HepG2 (cell line): ENCODE data around the gene ADAM15. TPM values are rescaled to one million over a fixed set of nuclear protein-coding genes. Genes with fewer than 3 reads are reported as not detected.

Experiments used
- AGO2 ChIP-seq: fragments of 200-400 bp; formaldehyde crosslinking; optimal IDR thresholded peaks from 2 replicates; pipeline ENCODE3; 2017; ENCODE audit warnings: mild to moderate bottlenecking, low read depth, low read length, moderate library complexity
- CHD4 ChIP-seq: fragments of 200-600 bp; sonication (generic); IDR thresholded peaks from 2 replicates; pipeline ENCODE4 v1.7.0; 2017; ENCODE audit warnings: mild to moderate bottlenecking, low read length, borderline replicate concordance
- FOXO4 ChIP-seq: sonication (generic); formaldehyde crosslinking; conservative IDR thresholded peaks from 2 replicates; pipeline ENCODE4 v1.8.1; 2023; ENCODE audit warnings: missing genetic modification reagents
- HMGXB4 ChIP-seq, 2 experiments: sonication (generic) in 1 of 2; formaldehyde crosslinking in 1 of 2; IDR thresholded peaks; 2 replicates each; pipeline versions ENCODE4 v1.4.0 to v1.6.1; 2018 to 2020; ENCODE audit warnings: missing genetic modification reagents in 2 of 2, borderline replicate concordance in 1 of 2, low read depth in 1 of 2, mild to moderate bottlenecking in 1 of 2, missing biosample characterization in 1 of 2
- IRF9 ChIP-seq: sonication (generic); formaldehyde crosslinking; IDR thresholded peaks from 2 replicates; pipeline ENCODE4 v1.8.0; 2022; ENCODE audit warnings: missing genetic modification reagents, mild to moderate bottlenecking, borderline replicate concordance
- KLF11 ChIP-seq: IDR thresholded peaks from 2 replicates; pipeline ENCODE4 v1.6.1; 2016; ENCODE audit warnings: missing compliant biosample characterization
- MAZ ChIP-seq, 2 experiments: sonication (generic) in 1 of 2; formaldehyde crosslinking in 1 of 2; IDR thresholded peaks; 2 replicates each; pipeline versions ENCODE4 v1.5.0 to v1.6.1; 2012 to 2020; ENCODE audit warnings: low read depth in 2 of 2, mild to moderate bottlenecking in 2 of 2, borderline replicate concordance in 1 of 2, improper control_type of control experiment in 1 of 2, low read length in 1 of 2, missing genetic modification reagents in 1 of 2, moderate library complexity in 1 of 2
- NAIF1 ChIP-seq: sonication (generic); formaldehyde crosslinking; IDR thresholded peaks from 2 replicates; pipeline ENCODE4 v1.5.0; 2020; ENCODE audit warnings: mild to moderate bottlenecking, missing genetic modification reagents, borderline replicate concordance
- ZBTB2 ChIP-seq: sonication (generic); formaldehyde crosslinking; IDR thresholded peaks from 2 replicates; pipeline ENCODE4 v1.8.0; 2022; ENCODE audit warnings: low read depth, missing genetic modification reagents
- ZBTB44 ChIP-seq: sonication (generic); formaldehyde crosslinking; IDR thresholded peaks from 2 replicates; pipeline ENCODE4 v1.4.0; 2020; ENCODE audit warnings: missing genetic modification reagents
- ZFP90 ChIP-seq: sonication (generic); formaldehyde crosslinking; IDR thresholded peaks from 2 replicates; pipeline ENCODE4 v1.8.0; 2022; ENCODE audit warnings: missing genetic modification reagents, mild to moderate bottlenecking, inconsistent platforms, borderline replicate concordance
- ZFP91 ChIP-seq: sonication (generic); formaldehyde crosslinking; IDR thresholded peaks from 2 replicates; pipeline ENCODE4 v1.9.0; 2022; ENCODE audit warnings: missing genetic modification reagents, mild to moderate bottlenecking, borderline replicate concordance
- ZKSCAN5 ChIP-seq: sonication (generic); formaldehyde crosslinking; IDR thresholded peaks from 2 replicates; pipeline ENCODE4 v1.5.1; 2020; ENCODE audit warnings: mild to moderate bottlenecking, missing genetic modification reagents
- ZNF143 ChIP-seq: sonication (generic); formaldehyde crosslinking; IDR thresholded peaks from 2 replicates; pipeline ENCODE4 v1.4.0; 2020; ENCODE audit warnings: missing genetic modification reagents
- ZNF639 ChIP-seq: conservative IDR thresholded peaks from 2 replicates; pipeline ENCODE4 v1.6.1; 2018; ENCODE audit warnings: missing genetic modification reagents
- ZNF768 ChIP-seq: sonication (generic); formaldehyde crosslinking; IDR thresholded peaks from 2 replicates; pipeline ENCODE4 v1.4.0; 2020; ENCODE audit warnings: missing genetic modification reagents
- polyA plus RNA-seq, 8 experiments: library from polyadenylated mRNA; depleted of rRNA in 3 of 8; stranded (reverse) in 7 of 8; unstranded in 1 of 8; fragments of >200 nt; fragmentation: Illumina TruSeq in 4 of 8; extraction: Trizol in 4 of 8; gene quantifications; 2 replicates each; pipeline versions ENCODE4 v1.2.1 to v1.2.3, GENCODE V29; 2011 to 2016; ENCODE audit warnings: low read depth in 4 of 8, missing spikeins in 1 of 8, mixed read lengths in 1 of 8; ENCODE audit not compliant: insufficient read depth in 1 of 8
- total RNA-seq, 5 experiments: library from RNA; depleted of rRNA; stranded (reverse); fragments of >200 nt; fragmentation: Illumina TruSeq; extraction: Trizol; gene quantifications; 2 replicates each; pipeline ENCODE4 v1.2.3, GENCODE V29; 2016; ENCODE audit warnings: low read depth in 1 of 5

ADAM15 gene
- total and polyA plus RNA-seq, 2 of the 13 experiments (the other 11 are each of a cell fraction or from before 2014, with no cell fraction given): 17.9 to 25.6 TPM

GRCh38 chr1:155003227-155003765 is 47.8 kb upstream of the ADAM15 start (continued):
- no peak for TF ChIP-seq ZBTB44
- TF ChIP-seq KLF11 (CRISPR knock-in tag): no peak
- TF ChIP-seq FOXO4 (CRISPR knock-in tag): 0 out of 2 replicates have a peak, but pooled peaks have one; percentile 13
- TF ChIP-seq IRF9 (CRISPR knock-in tag): peak; percentile 14; the same call in 1 of the 2 replicates
- peak; percentile 69; the same call in 1 of the 2 replicates for TF ChIP-seq NAIF1
- no peak for TF ChIP-seq ZNF639 (CRISPR knock-in tag)
- 0 out of 2 replicates have a peak, but pooled peaks have one; percentile 9 for TF ChIP-seq MAZ (IDR thresholded peaks at IDR 0.05; ENCODE audit: borderline replicate concordance, low read depth, low read length)
- no peak for TF ChIP-seq MAZ (CRISPR knock-in tag; IDR thresholded peaks at IDR 0.05; ENCODE audit: low read depth)
- TF ChIP-seq AGO2: peak; percentile 78
- TF ChIP-seq ZNF768 (CRISPR knock-in tag): 0 out of 2 replicates have a peak, but pooled peaks have one; percentile 28
- TF ChIP-seq ZBTB2 (CRISPR knock-in tag): 0 out of 2 replicates have a peak, but pooled peaks have one; percentile 27
- TF ChIP-seq ZFP91 (CRISPR knock-in tag): peak; percentile 64; the same call in 1 of the 2 replicates
- peak in 1 of 2 experiments; percentile 55; a peak in 2 of 4 replicates for TF ChIP-seq HMGXB4 (CRISPR knock-in tag; IDR thresholded peaks at IDR 0.05; ENCODE audit: borderline replicate concordance in 1 of 2, low read depth in 1 of 2)
- 0 out of 2 replicates have a peak, but pooled peaks have one; percentile 24 for TF ChIP-seq CHD4
- 0 out of 2 replicates have a peak, but pooled peaks have one; percentile 19 for TF ChIP-seq ZNF143 (CRISPR knock-in tag)
- TF ChIP-seq ZFP90: 0 out of 2 replicates have a peak, but pooled peaks have one; percentile 61
- TF ChIP-seq ZKSCAN5 (CRISPR knock-in tag): no peak
